K562 (cell line): ENCODE measurements around the gene GRIA1. TPM values are rescaled to one million over a fixed set of nuclear protein-coding genes. Genes with fewer than 3 reads are reported as not detected.
A peak's percentile ranks its signal among the peaks of the same experiment; 100 is the strongest.

ENCODE experiments used
- ATAC-seq: fragments of 200-7000 bp; cut with Tn5 transposase; 3 replicates; pipeline ENCODE4 v1.9.1; 2020; ENCODE audit warnings: moderate library complexity
- BruUV-seq: library from RNA; stranded (reverse); fragments of 400-500 nt; replicated peaks from 2 replicates; lab custom pipeline; 2021; lab: Mats Ljungman, UMichigan
- CTCF ChIA-PET: fragments of 300-600 bp; formaldehyde crosslinking; extraction: SDS; loops from one replicate; lab custom pipeline; 2021; ENCODE audit warnings: low intra/inter-chr PET ratio; lab: Yijun Ruan, JAX
- POLR2A ChIA-PET: fragments of 300-600, 350-650 bp; sonication (Branson Sonifier 250); formaldehyde crosslinking; extraction: SDS; loops from one replicate; lab custom pipeline; 2021; ENCODE audit warnings: antibody characterized with exemption, inconsistent platforms; lab: Yijun Ruan, JAX
- DNase-seq, 4 experiments: peaks; one replicate each; pipeline versions ENCODE4 v3.0.0 to v3.0.0-alpha.2; 2011 to 2018; ENCODE audit warnings: low spot score in 3 of 4, mixed read lengths in 3 of 4; ENCODE audit errors: extremely low read depth in 1 of 4
- FAIRE-seq: peaks from 2 replicates; lab custom pipeline; 2011; peaks lifted over from hg19 to GRCh38; lab: Jason Lieb, UNC
- H2AFZ ChIP-seq: 2 replicates; pipeline ENCODE4 v1.6.0; 2011; ENCODE audit warnings: low read depth, low read length, control low read depth, inconsistent platforms
- H3K27ac ChIP-seq: fragments of 200-600 bp; 3 replicates; pipeline ENCODE4 v1.8.0; 2011; ENCODE audit warnings: low read depth, mild to moderate bottlenecking, control low read depth, inconsistent platforms, low read length, moderate library complexity, mixed read lengths; ENCODE audit errors: extremely low read depth
- H3K27me3 ChIP-seq, 2 experiments: fragments of 300-600 bp in 1 of 2; 2 replicates in 1 of 2; 3 replicates in 1 of 2; pipeline versions ENCODE4 v1.6.0 to v1.8.0; 2011; ENCODE audit warnings: inconsistent platforms in 2 of 2, low read length in 2 of 2, mild to moderate bottlenecking in 1 of 2, mixed read lengths in 1 of 2, moderate library complexity in 1 of 2; ENCODE audit not compliant: control insufficient read depth in 2 of 2, insufficient read depth in 2 of 2
- H3K36me3 ChIP-seq: fragments of 300-600 bp; 3 replicates; pipeline ENCODE4 v1.8.0; 2011; ENCODE audit warnings: mild to moderate bottlenecking, low read length, inconsistent platforms; ENCODE audit not compliant: control insufficient read depth, insufficient read depth
- H3K4me1 ChIP-seq, 2 experiments: fragments of 200-600 bp in 1 of 2; replicated peaks in 1 of 2; 2 replicates in 1 of 2; 3 replicates in 1 of 2; pipeline versions ENCODE4 v1.5.1 to v1.8.0; 2011; ENCODE audit warnings: inconsistent platforms in 2 of 2, low read length in 2 of 2, mild to moderate bottlenecking in 1 of 2, mixed read lengths in 1 of 2, moderate library complexity in 1 of 2; ENCODE audit not compliant: control insufficient read depth in 2 of 2, insufficient read depth in 2 of 2
- H3K4me2 ChIP-seq: 2 replicates; pipeline ENCODE4 v1.6.1; 2011; ENCODE audit warnings: low read length, control low read depth, inconsistent platforms, mixed read lengths; ENCODE audit not compliant: insufficient read depth
- H3K4me3 ChIP-seq: fragments of 200-600 bp; sonication (generic), shearing (Covaris generic); 2 replicates; pipeline ENCODE4 v1.5.1; 2016; ENCODE audit warnings: control low read depth, inconsistent platforms
- H3K79me2 ChIP-seq: fragments of 200-600 bp; 3 replicates; pipeline ENCODE4 v1.8.0; 2011; ENCODE audit warnings: low read length, inconsistent platforms; ENCODE audit not compliant: control insufficient read depth, insufficient read depth
- H3K9ac ChIP-seq, 2 experiments: 2 replicates each; pipeline versions ENCODE4 v1.6.0 to v1.6.1; 2011; ENCODE audit warnings: low read depth in 2 of 2, low read length in 2 of 2, control low read depth in 1 of 2, inconsistent platforms in 1 of 2, mild to moderate bottlenecking in 1 of 2, mixed read lengths in 1 of 2; ENCODE audit not compliant: insufficient read depth in 1 of 2
- H3K9me1 ChIP-seq: one replicate; pipeline ENCODE4 v1.6.0; 2011; ENCODE audit warnings: inconsistent platforms, mild to moderate bottlenecking, low read length, moderate library complexity; ENCODE audit not compliant: control insufficient read depth, insufficient read depth
- H3K9me3 ChIP-seq: replicated peaks from 2 replicates; pipeline ENCODE4 v1.5.1; 2011; ENCODE audit warnings: low read depth, low read length, inconsistent platforms; ENCODE audit not compliant: control insufficient read depth, insufficient read depth
- H4K20me1 ChIP-seq: replicated peaks from 2 replicates; pipeline ENCODE4 v1.6.1; 2011; ENCODE audit warnings: low read length, inconsistent platforms, mixed read lengths; ENCODE audit not compliant: control insufficient read depth, insufficient read depth
- NFIX ChIP-seq: fragments of 250-450 bp; sonication (Bioruptor Pico); IDR thresholded peaks from 2 replicates; pipeline ENCODE4 v1.4.0; 2020; ENCODE audit warnings: low read depth, mild to moderate bottlenecking, moderate library complexity
- TBP ChIP-seq: optimal IDR thresholded peaks from 2 replicates; pipeline ENCODE3; 2011; ENCODE audit warnings: low read depth, low read length, improper control_type of control experiment
- ZNF280B ChIP-seq: fragments of 250-450 bp; sonication (Bioruptor Pico); IDR thresholded peaks from 2 replicates; pipeline ENCODE4 v1.5.1; 2021; ENCODE audit warnings: mild to moderate bottlenecking
- ZNF316 ChIP-seq: fragments of 450-650 bp; IDR thresholded peaks from 2 replicates; pipeline ENCODE4 v1.6.1; 2016
- ZNF444 ChIP-seq: fragments of 250-450 bp; sonication (Bioruptor Pico); IDR thresholded peaks from 2 replicates; pipeline ENCODE4 v1.4.0; 2020; ENCODE audit warnings: mild to moderate bottlenecking, moderate library complexity
- ZNF695 ChIP-seq: fragments of 450-650 bp; formaldehyde crosslinking; IDR thresholded peaks from 2 replicates; pipeline ENCODE4 v1.4.0; 2020; ENCODE audit warnings: mild to moderate bottlenecking, moderate library complexity
- WGBS: fragments of 100-300 bp; shearing (Covaris generic); methylation state at CpG from one replicate; pipeline ENCODE4 v1.1.6; 2016; ENCODE audit warnings: low coverage, mixed read lengths; ENCODE audit not compliant: insufficient coverage; ENCODE audit errors: missing lambda C conversion rate; 5-methylcytosine and 5-hydroxymethylcytosine counted together
- in situ Hi-C: fragments of 300-500 bp; cut with MboI; formaldehyde crosslinking; loops from 4 replicates; pipeline ENCODE4 v1.15.0; 2018; ENCODE audit warnings: inconsistent platforms, mixed read lengths
- intact Hi-C: fragments of 100-400 bp; cut with micrococcal nuclease; formaldehyde crosslinking; loops from 2 replicates; pipeline ENCODE4 v1.14.2; 2022
- polyA plus RNA-seq, 8 experiments: library from polyadenylated mRNA; depleted of rRNA in 4 of 8; stranded (reverse) in 5 of 8; unstranded in 3 of 8; fragments of >200 nt; fragmentation: Nextera tagmentation in 2 of 8; fragmentation: Illumina TruSeq in 1 of 8; extraction: Ambion mirVana in 2 of 8; extraction: Trizol in 1 of 8; gene quantifications; 2 replicates each; pipeline versions ENCODE4 v1.2.1 to v1.2.3, GENCODE V29; 2011 to 2014; ENCODE audit warnings: inconsistent platforms in 1 of 8, missing spikeins in 1 of 8
- total RNA-seq, 7 experiments: library from RNA; depleted of rRNA in 6 of 7; stranded (reverse); fragments of >200 nt in 6 of 7; fragmentation: Illumina TruSeq in 2 of 7; extraction: Trizol in 2 of 7; gene quantifications; 2 replicates each; pipeline versions ENCODE4 v1.2.1 to v1.2.3, GENCODE V29; 2011 to 2021; ENCODE audit warnings: low replicate concordance in 1 of 7

The GRIA1 gene
- total and polyA plus RNA-seq, 9 of the 15 experiments (the other 6 are each of a cell fraction or from before 2014, with no cell fraction given) = not detected

- intact Hi-C loops (no loop called here), in situ Hi-C loops (no loop called here)
- Histone ChIP-seq H3K36me3 (no peaks in the 10 kb centered on the region), H3K9me1 (no peaks in the 10 kb centered on the region), H3K4me2 (no peak overlapping the region), H3K27ac (no peak overlapping the region), H3K9ac (no peak overlapping the region), H2AFZ (no peak overlapping the region), H3K9me3 (no peaks in the 10 kb centered on the region), H3K79me2 (no peaks in the 10 kb centered on the region), H4K20me1 (no peaks in the 10 kb centered on the region), H3K27me3 (peaks cover 4 to 11% of the 10 kb centered on the region in 2 experiments; a peak in 4 of 5 replicates), H3K4me1 (no peaks in the 10 kb centered on the region), H3K4me3 (no peak overlapping the region)
- FAIRE-seq (no peak), DNase-seq (no peak), ATAC-seq (no peak)
- BruUV-seq = no TSS peak
- ChIA-PET POLR2A (no interaction called here), CTCF (no interaction called here)
- TF ChIP-seq TBP = no peak
- no peak for TF ChIP-seq ZNF695 (CRISPR knock-in tag)
- TF ChIP-seq ZNF280B (CRISPR knock-in tag) = no peak
Measured at GRCh38 chr5:153704110-153704509, 213.6 kb downstream of the GRIA1 start.

- Histone ChIP-seq H3K36me3 (no peaks in the 10 kb centered on the region), H3K9me1 (no peaks in the 10 kb centered on the region), H3K4me3 (no peak overlapping the region), H3K9me3 (no peaks in the 10 kb centered on the region), H3K27ac (no peak overlapping the region), H2AFZ (no peak overlapping the region), H3K9ac (no peak overlapping the region), H3K4me1 (no peaks in the 10 kb centered on the region), H3K27me3 (no peaks in the 10 kb centered on the region; a peak in 1 of 5 replicates), H3K79me2 (no peaks in the 10 kb centered on the region), H3K4me2 (no peak overlapping the region), H4K20me1 (no peaks in the 10 kb centered on the region)
- in situ Hi-C loops (no loop called here), intact Hi-C loops (no loop called here)
- CTCF ChIA-PET = no interaction called here
- TF ChIP-seq TBP (no peak), NFIX (CRISPR knock-in tag) (no peak), ZNF316 (0 out of 2 replicates have a peak, but pooled peaks have one; percentile 30), ZNF444 (CRISPR knock-in tag) (no peak)
- DNase-seq = no peak
- POLR2A ChIA-PET = no interaction called here
- FAIRE-seq = no peak
- WGBS = 0% methylated on average over 6 of the region's 6 CpGs
- ATAC-seq = no peak
- no TSS peak for BruUV-seq
Measured at GRCh38 chr5:153707626-153708025, 217.2 kb downstream of the GRIA1 start.
